A204.1 (cell line): ENCODE results near the gene GTPBP4.
"Not testable (repeated sequence)": the region's sequence is repeated elsewhere in the genome, so short reads cannot be mapped to it uniquely, and the experiment has no call there.

Experiments
- FAIRE-seq: peaks from 2 replicates; lab custom pipeline; 2012; peaks lifted over from hg19 to GRCh38; lab: Jason Lieb, UNC

GTPBP4 gene

DNA sequence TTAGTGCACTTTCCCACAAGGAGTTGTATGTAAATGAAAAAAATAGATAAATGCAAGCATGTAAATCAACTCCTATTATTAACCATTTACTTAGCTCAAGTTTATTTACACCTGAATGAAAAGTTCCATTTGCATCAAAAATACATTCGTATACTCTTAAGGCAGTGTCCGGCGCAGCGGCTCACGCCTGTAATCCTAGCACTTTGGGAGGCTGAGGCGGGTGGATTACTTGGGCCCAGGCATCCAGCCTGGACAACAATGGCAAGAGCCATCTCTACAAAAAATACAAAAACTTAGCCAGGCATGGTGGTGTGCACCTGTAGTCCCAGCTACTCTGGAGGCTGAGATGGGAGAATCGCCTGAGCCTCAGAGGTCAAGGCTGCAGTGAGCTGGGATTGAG is 41.6 kb downstream of the GTPBP4 start:
- FAIRE-seq: no peak

- no peak for FAIRE-seq
Observed at GRCh38 chr10:1033601-1034000, 45.4 kb downstream of the GTPBP4 start.

GRCh38 chr10:1034758-1035157 is 46.5 kb downstream of the GTPBP4 start:
- FAIRE-seq: no peak

DNA sequence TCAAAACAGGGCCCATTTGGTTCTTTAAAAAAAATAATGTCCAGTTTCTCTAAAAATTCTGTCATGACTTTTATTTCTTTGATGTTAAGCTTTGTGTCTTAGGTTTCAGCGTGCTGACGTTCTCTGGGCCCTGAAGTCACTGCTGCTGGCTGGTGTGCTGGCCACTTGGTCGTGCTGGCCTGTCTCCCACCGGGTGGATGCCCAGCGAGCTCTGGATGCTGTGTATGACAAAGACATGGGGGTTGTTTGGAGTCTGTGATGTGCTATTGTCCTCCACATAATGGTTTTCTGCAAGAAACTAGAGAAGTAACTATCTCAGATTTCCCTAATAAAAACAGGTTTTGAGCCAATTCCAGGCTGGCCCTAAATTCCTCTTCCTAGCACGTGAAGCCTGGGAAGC is 47.0 kb downstream of the GTPBP4 start:
- no peak for FAIRE-seq

DNA sequence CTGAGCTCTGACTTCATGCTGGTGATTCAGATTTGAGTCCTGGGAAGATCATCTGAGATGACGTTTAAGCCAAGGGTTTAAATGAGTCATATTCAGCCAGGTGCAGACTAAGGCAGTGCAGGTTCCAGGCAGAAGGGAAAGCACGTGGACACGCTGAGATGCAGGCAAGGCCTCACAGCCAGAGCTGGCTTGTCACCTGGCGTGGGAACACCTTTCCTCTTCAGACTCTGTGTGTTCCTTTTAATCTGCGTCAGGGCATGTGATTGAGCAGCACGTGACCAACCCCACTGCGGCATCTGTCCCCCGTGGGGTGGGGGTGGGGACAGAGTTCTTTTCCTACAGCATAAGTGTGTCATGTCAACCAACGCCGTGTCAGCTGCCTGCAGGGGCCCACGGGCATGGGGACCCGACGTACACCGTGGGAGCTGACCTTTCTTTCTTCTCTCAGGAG is 48.1 kb downstream of the GTPBP4 start:
- FAIRE-seq: no peak

- FAIRE-seq: no peak
Observed at GRCh38 chr10:1037098-1037497, 48.9 kb downstream of the GTPBP4 start.

DNA sequence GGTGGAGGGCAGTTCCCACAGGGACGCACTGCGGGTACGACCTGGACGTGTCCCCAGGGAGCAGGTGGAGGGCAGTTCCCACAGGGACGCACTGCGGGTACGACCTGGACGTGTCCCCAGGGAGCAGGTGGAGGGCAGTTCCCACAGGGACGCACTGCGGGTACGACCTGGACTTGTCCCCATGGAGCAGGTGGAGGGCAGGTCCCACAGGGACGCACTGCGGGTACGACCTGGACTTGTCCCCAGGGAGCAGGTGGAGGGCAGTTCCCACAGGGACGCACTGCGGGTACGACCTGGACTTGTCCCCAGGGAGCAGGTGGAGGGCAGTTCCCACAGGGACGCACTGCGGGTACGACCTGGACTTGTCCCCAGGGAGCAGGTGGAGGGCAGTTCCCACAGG is 50.5 kb downstream of the GTPBP4 start:
- FAIRE-seq: not testable (repeated sequence)

DNA sequence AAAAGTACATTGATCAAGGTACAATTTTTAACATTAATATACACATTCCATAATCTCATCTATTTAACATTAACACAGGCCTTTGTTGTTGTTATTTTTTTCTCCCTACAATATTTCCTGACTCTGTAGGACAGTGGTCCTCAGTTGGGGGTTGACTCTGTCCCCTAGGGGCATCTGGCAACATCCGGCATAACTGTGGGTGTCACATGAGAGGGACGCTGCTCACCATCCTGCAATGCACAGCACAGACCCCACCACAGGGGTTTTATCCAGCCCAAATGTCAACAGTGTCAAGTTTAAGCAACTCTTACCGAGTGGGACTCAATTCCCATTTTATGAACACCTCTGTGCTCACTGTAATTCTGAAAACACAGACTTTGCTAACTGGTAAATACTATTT is 51.9 kb downstream of the GTPBP4 start:
- FAIRE-seq: no peak

- FAIRE-seq: no peak
Observed at GRCh38 chr10:1041514-1041913, 53.3 kb downstream of the GTPBP4 start.

- no peak for FAIRE-seq
Observed at GRCh38 chr10:1043532-1043995, 55.3 kb downstream of the GTPBP4 start.

DNA sequence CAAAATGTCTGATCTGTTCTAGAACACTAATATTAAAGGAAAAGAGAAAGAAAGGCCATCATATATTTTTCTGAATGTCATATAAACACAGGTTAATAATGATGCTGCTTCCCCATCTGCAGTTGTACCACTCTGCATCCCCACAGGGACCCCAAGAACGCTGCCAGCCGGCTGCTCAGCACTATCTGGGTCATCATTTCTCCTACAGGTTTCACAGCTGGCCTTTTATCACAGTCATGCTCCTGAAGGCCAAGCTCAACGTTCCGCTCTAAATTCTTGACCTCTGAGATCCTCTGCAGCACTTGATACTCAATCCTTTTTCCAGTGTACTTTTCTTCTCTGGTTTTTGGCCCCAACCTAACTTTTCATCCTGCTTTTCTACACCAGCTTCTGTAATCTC is 55.9 kb downstream of the GTPBP4 start:
- no peak for FAIRE-seq

DNA sequence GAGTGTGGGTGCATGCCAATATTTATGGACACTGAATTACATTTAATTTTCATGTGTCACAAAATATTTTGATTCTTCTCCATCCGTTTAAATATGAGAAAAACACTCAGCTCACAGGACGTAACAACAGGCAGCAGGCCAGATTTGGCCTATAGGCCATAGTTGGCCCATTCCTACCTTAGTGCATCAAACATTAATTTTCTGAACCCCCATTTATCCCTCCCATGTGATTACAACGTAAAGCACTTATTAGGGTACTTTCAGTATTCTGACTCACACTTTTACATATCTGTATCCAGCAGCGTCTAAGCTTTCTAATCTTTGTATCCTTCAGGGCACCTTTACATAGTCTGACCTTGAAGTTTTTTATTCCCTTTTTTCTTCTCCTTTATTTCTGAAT is 56.7 kb downstream of the GTPBP4 start:
- no peak for FAIRE-seq

- FAIRE-seq: no peak
Observed at GRCh38 chr10:1045415-1045814, 57.2 kb downstream of the GTPBP4 start.

GRCh38 chr10:1047937-1048336 is 59.7 kb downstream of the GTPBP4 start:
- FAIRE-seq: no peak

GRCh38 chr10:1048349-1048731 is 60.1 kb downstream of the GTPBP4 start:
- no peak for FAIRE-seq

DNA sequence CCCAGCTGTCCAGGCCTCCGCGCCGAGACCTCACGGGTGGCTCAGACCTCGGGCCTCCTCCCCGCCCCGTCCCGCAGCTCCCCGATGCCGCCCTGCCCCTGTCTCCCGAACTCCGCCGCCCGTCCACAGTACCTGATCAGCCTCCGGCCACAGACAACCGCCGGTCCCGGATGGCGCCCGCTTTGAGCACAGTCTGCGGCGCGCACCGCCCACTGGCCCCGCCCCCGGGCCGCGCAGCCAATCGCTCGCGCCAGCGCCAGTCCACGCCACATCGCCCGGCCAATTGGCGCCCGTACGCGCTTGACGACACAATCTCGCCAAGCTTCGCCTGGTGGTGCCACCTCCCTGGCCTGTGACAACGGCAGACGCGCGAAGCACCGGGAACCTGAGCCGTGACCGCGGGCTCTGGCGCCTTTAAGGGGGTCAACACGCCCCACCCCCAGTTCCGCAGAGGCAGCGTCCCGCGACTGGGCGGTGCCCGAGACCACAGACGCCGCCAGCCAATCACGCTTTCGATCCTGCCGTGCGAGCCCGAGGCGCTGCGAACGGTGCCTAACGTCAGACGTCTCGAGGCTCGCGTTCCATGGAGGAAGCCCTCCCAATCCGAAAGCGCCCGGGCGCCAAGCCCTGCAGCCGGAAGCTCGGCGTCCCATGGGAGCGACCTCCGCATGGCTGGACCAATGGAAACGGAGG is 60.6 kb downstream of the GTPBP4 start, which contains the start of gene IDI1:
Gene IDI1 (minus strand): TSS at position 388 of the 693 bp plus-strand sequence. CDS start 116 bp downstream, at position 272.
- no peak for FAIRE-seq

DNA sequence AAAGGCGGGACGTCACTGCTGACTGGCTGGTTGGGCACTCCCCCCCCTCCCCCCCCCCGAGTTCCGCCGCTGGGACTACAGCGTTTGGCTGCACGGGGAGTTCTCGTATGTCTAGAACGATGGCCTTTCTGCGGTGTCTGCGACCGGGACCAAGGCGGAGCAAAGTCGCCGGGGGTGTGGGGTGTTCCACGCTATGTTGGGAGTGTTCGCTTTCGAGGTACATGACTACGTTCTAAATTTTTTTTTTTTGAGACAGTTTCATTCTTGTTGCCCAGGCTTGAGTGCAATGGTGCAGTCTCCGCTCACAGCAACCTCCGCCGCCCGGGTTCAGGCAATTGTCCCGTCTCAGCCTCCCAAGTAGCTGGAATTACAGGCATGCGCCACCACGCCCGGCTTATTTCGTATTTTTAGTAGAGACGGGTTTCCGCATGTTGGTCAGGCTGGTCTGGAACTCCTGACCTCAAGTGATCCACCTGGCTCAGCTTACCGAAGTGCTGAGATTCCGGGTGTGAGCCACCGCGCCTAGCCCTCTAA is 61.3 kb downstream of the GTPBP4 start:
- no peak for FAIRE-seq

- FAIRE-seq: no peak
Observed at GRCh38 chr10:1050145-1050544, 61.9 kb downstream of the GTPBP4 start.

- FAIRE-seq: no peak
Observed at GRCh38 chr10:1050554-1050953, 62.3 kb downstream of the GTPBP4 start.

GRCh38 chr10:1054684-1055083 is 66.5 kb downstream of the GTPBP4 start:
- FAIRE-seq: no peak

- no peak for FAIRE-seq
Observed at GRCh38 chr10:1056326-1057105, 68.3 kb downstream of the GTPBP4 start, which contains the start of gene WDR37. WDR37 (plus strand) TSS chr10:1056385; CDS start chr10:1072156, 15,771 bp downstream.

- FAIRE-seq: no peak
Observed at GRCh38 chr10:1057106-1057657, 68.9 kb downstream of the GTPBP4 start.

GRCh38 chr10:1058017-1058416 is 69.8 kb downstream of the GTPBP4 start:
- no peak for FAIRE-seq
